PFSK-1 (cell line): ENCODE measurements around the gene PFN1.

Experiments
- FOXP2 ChIP-seq: optimal IDR thresholded peaks from 2 replicates; pipeline ENCODE3; 2011; ENCODE audit warnings: borderline replicate concordance, control low read depth, inconsistent platforms; ENCODE audit not compliant: insufficient read depth; ENCODE audit errors: extremely low read length, extremely low read depth
- POLR2AphosphoS5 ChIP-seq: IDR thresholded peaks from 2 replicates; pipeline ENCODE4 v1.6.1; 2012; ENCODE audit warnings: low read depth, mild to moderate bottlenecking, control low read depth, low read length, moderate library complexity
- REST ChIP-seq, 2 experiments: IDR thresholded peaks; 2 replicates each; pipeline versions ENCODE4 v1.6.1 to v1.8.0; 2011 to 2012; ENCODE audit warnings: low read depth in 2 of 2, low read length in 2 of 2, control low read depth in 1 of 2, inconsistent platforms in 1 of 2, mild to moderate bottlenecking in 1 of 2, moderate library complexity in 1 of 2; ENCODE audit not compliant: insufficient read depth in 1 of 2
- SIN3A ChIP-seq: IDR thresholded peaks from 2 replicates; pipeline ENCODE4 v1.6.1; 2012; ENCODE audit warnings: mild to moderate bottlenecking, low read length, moderate library complexity, borderline replicate concordance; ENCODE audit not compliant: insufficient read depth
- TAF1 ChIP-seq: IDR thresholded peaks from 2 replicates; pipeline ENCODE4 v1.6.1; 2012; ENCODE audit warnings: low read length, control low read depth, borderline replicate concordance; ENCODE audit not compliant: insufficient read depth

DNA sequence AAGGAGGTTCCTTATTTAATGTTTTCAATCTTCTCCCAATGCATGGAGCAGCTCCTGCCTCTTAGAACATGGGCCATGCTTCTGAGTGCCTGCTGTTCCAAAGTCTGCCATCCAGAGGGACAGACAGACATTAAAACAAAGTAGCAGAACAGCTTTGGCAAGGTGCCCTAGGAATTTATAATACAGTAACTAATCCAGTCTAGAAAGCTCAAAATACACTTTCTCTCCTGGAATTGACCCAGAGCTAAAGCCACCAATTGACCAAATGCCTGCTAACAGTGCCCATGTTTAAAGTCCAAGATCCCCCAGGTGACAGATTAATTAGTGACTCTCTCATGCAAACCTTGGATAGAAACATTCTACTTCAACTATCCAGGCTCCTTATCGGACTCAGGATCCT lies 34.3 kb downstream of the PFN1 start:
- TF ChIP-seq POLR2AphosphoS5 (no peak), TAF1 (no peak), SIN3A (no peak), REST (IDR thresholded peaks at IDR 0.05; ENCODE audit: insufficient read depth in 1 of 2, low read depth in 2 of 2, low read length in 2 of 2) (no peak), FOXP2 (no peak)
